Activated CD4-positive, CD25-positive, alpha-beta regulatory T cell (primary cell): ENCODE measurements around the gene CMTM6.
"Not testable (repeated sequence)": the region's sequence is repeated elsewhere in the genome, so short reads cannot be mapped to it uniquely, and the experiment has no call there.

Source experiments
- DNase-seq, 4 experiments: peaks; one replicate each; lab custom pipeline; 2025; lab: John Stamatoyannopoulos, UW

The CMTM6 gene

DNA sequence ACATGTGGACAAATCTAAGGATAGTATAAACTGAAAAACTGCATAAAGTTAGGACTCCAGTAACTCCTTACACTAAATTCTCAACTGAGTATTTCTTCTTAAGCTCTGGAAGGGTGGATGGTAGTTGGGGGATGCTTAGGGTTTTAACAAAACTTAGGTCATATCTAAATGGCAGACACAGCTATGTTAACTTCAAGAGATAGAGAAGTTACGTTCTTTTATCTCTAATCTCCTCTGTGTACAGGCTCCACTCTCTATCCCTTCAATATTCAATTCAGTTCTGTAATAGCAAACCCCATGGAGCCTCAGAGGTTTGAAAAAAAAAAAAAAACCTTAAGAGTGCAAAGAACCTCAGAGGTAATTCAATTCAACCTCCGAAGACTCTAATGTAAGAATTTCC is 3.1 kb downstream of the CMTM6 start:
- DNase-seq = no peak

DNA sequence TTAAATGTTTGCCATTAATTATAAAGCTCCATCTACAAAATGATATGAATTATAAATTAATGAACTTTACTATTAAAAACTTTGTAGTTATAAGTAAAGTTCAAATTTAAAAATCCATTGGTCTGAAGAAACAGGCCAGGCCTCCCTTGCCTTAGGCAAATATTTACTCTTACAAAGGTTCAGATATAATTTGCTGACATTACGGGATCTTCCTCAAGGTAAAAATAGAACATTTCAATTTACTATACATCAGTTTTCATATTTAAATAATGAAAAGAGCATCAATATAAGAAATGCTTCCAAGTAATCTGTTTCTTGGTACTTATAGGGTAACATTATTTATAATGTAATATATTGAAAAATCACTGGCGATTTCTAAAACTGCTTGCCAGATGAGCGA is 3.7 kb downstream of the CMTM6 start:
- DNase-seq = no peak

DNA sequence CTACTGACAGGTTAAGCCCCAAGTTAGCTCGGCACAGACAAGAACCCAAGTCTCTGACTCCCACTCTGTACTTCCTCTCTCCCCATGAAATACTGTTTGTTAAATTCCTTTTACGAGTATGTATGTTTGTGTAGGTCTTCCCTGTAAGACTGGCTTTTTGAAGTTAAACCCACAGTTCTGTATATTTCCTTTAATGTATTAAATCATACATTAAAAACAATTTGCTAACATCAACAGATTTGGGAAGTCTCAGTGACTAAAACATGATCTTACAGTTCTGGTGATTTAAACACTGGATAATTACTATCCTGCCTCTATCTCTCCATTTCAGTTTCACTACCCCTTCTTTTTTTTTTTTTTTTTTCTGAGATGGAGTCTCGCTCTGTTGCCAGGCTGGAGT is 4.4 kb downstream of the CMTM6 start:
- no peak for DNase-seq

DNA sequence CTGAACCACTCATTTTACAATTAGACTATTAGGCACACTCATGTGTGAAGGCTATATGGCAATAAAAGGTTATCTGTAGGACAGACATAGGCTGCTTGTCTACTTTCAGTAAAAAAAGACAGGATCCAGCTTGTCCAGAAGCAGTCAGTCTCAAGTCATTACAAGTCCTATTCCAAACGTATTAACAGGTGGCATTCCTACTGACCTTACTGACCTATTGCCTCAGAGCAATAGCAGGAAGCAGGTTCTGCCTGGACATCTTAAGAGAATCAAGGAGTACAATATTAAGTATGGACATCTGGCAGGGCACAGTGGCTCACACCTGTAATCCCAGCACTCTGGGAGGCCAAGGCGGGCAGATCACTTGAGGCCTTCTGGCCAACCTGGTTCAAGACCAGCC is 7.0 kb downstream of the CMTM6 start:
- no peak for DNase-seq

DNA sequence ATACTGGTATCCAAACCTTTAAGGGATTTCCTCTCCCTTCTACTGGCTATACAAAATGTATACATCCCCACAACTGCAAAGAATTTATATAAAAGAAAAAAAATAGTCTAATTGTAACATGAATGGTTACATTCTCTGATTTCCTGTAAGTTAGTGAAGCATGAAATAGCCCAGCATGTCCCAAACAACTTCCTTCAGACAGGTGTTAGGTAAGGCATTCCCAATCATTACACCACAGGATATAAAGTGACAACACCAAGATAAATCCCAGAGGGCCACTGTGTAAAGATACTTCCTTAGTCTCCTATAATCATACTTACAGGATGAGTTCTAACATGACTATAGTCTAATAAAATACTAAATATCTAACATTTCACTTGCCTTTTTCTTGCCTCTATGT is 7.6 kb downstream of the CMTM6 start:
- DNase-seq = no peak

DNA sequence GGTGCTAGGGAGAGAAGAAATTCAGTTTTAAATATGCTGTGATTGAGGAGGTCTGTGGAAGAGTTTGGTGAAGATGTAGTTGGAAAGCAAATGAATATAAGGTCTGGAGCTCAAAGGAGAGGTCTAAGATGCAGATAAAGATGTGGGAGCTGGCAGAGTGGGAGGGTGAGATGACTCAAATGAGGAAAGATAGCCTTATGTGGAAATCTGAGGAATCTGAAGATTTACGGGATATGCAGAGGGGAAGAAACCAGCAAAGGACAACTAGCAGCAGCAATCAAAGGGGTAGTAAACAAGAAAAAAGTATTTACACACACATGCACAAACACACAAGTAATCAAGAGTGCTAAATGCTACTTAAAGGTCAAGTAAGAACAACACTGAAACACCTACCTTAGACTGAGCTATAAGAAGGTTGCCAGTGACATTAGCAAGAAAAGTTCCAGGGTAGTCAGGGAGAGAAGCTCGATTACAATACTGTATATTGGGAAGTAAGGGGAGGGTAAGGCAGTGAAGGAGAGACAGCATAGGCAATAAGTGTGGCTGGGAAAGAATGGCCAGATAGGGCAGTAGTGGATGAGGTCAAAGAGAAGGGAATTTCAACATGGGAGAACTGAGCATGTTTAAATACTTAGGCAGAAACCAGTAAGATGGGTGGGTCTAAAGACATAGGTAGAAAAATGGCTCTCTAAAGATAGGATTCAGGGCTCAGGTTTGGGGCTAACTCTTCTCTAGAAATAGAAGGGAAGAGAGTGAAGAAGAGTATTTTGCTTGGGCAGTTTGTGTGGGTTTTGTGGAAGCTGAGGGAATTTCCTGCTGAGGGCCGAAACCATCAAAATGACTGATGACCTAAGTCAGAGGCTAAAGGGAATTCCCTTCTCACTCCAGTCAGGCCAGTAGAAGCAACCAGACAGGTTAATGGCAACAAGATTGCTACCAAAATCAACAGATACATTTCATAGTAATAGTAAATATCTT is 8.9 kb downstream of the CMTM6 start:
- no peak for DNase-seq

DNA sequence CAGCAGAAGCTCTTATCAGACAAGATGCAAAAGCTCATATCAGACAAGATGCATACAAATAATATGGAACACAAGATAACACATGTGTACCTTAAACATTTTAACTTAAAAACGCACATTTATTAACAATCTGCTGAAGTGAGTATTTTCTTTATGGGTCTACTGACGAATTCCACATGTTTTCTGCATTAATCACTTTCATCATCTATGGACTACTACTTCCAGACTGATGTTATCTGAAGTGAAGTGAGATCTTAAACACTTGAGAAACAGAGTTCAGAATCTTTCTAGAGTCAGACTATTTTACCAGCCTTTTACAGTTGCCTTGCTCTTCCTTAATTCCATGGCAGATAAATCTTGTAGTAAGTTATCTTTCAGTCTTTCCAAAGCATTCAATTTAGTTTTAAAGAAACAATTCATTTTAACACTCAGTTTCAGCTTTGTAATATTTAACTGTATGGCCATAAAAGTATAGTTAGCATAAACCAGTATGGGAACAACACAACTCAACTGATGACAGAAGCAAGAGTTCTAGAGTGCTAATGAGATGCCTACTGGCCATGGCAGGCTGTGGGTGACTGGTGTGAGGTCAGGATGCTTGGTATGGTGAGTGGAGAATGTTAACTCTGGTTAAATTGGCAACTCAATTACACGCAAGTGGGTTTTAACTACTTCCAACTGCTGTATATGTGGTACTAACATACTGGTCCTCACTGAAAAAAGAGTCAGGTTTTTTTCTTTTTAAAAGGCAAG is 9.8 kb downstream of the CMTM6 start:
- no peak for DNase-seq

DNA sequence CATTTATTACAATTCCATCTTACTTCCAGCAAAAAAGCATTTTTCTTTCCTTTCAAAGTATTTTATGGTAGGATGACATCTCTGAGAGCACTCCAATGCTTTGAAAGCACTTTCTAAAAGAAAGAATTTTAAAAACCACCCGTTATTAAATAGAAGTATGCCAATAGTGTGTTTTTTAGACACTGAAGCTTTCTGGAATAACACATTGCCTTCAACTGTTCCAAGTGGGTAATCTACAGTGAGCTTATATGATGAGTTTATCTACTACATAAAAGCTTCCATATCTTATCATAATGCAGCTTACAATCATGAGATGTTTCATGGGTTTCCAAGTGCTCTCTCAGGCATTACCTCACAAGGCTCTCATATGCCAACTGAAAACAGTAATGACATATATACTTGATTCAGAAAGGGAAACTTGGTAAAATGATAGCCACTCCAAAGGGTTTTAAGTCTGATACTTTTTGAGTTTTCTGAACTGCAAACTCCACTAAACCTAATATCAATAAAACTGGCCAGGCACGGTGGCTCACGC is 14.1 kb downstream of the CMTM6 start:
- no peak for DNase-seq

DNA sequence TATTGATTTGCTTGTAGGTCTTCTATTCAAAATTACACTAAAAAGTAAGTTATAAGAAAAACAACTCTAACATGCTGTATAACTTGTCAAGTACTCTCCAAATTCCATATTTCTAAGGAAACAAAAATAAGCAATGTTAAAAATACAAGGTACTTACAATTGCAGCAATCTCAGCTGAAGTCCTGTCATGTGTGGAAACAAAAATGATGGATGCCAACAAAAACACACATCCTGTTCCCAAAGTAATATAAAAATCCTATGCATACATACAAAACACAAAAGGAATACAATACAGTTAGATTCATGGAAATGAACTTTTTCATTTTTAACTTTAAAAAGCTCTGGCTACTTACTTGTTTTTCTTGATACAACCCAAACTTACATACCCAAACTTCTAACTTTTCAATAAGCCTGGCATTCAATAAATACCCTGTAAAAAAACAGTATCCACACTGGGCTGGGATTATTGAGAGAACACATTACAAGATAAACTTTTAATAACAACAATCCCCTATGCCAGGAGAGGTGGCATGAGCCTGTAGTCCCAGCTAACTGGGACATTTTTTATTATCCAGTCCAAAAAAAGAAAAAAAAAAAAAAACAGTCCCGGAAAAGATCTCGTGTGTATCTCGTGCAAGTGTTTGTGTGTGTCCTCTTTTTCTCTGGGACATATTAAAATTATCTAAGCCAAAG is 14.7 kb downstream of the CMTM6 start:
- no peak for DNase-seq

DNA sequence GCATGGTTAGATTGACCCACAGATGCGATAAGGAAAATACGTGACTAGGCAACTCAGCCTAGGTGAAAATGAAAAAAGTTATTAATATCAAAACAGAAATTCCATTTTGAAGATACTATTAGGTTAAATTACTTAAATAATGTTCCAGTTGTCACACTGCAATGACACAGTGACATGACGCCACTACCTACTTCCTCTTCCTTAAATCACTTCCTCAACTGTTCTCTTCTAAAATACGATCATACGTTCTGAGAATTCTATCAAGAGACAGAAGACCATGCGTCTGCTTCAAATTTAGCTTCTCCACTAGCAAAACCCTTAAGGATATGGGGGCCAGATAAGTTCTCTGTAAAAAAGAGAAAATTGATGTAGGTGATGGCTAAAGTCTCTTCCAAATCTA is 18.2 kb downstream of the CMTM6 start:
- no peak for DNase-seq

DNA sequence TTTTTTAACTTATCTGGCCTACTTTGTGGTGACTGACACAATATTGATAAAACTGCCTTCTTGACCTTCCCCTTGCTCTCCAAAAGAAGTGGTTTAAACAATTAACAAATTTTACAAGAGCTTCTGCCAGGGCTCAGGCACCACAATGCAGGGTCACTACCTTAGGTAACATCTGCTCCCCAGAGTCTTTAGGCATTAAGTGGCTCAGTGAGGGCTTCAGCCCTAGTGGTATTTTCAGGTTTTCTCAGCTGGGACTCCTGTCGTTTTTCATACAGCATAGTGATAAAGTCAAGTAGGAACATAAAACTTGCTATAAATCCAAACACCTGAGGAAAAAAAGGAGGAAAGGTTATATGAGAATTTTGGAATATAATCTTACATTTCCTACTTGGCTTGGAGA is 18.9 kb downstream of the CMTM6 start:
- DNase-seq = no peak

DNA sequence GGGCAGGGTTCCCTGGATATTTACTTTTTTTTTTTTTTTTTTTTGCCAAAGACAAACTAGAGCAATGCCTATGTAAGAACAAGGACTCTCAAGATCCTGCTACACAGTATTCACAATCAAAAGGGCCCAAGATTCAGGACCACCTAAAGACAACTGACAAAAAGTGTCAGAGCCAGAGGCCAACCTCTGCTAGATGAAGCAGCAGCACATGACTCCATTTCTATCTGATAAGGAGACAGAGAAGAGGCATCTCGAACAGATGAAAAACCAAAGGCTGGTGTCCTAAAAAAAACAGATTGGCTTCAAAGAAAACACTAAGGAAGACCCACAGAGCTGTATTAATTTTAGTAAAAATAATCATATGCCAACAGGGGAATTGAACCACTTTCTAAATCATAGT is 20.0 kb downstream of the CMTM6 start:
- DNase-seq = no peak

DNA sequence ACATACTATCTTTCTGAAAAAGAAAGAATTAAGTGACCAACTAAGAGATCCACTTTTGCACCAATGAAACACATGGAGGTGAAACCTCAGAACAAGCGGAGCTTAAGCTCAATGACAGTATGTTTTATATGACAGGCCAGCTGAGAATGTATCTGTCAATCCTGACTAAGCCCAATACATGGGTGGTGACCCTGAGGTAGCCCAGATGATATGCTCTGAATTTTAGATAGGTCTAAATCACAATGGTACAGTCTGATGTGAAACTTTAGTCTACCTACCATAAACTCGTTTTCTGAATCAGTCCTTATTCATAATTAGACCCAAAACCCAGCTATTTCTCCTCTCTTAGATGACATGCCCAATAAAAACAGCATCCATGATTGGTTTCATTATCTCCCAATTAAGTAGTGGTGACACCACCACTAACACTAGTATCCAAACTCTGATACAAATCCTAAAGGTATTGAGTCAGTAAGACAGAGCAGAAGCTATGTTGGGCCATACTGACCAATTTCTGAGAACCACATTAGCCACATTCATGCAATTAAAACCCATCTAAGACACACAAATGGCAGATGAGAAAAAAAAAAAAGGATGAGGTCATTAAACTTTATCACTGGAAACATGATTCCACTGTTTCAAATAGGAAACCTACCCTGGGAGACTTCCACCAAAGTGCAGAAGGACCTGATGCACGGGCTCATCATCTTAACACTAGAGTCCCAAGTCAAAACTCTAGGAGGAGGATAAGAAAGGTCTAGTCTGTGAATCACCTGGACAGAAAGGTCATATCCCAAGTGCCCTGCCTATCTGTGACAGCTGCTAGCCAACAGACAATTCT is 20.6 kb downstream of the CMTM6 start:
- DNase-seq = no peak

DNA sequence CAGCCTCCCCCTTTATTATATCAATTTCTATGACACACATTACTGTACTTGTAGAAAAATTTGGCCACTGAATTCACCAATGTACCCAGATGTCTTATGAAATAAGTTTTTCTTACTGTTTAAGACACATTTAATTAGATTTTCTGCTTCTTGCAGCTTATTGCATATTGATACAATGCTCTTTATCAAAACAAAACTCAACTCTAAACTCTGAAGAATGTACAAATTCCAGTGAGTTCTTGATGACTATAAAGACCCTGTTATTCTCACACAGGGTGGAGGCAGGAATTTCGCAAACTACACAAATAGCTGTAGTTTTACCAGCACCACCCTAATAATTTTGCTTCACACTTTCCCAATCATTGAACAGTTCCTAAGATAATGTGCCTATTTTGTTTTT is 22.0 kb downstream of the CMTM6 start:
- DNase-seq = no peak

DNA sequence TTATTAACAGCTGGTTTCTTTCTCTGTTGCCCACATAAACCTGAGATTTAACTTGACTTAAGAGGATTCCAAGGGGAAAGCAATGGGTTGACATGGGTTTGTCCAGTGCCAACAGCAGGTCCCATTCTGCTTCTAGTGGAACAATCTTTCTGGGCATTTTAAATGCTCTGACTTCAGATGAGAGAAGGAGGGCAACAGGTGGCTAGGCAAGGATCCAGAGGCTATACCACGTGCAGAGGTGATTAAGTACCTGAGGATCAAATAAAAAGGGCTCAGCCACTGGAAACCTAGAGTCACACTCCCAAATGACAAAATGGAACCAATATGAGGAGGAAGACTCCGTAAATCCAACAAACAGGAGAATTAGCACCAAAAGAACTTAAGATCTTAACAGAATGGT is 28.5 kb downstream of the CMTM6 start:
- DNase-seq = no peak

DNA sequence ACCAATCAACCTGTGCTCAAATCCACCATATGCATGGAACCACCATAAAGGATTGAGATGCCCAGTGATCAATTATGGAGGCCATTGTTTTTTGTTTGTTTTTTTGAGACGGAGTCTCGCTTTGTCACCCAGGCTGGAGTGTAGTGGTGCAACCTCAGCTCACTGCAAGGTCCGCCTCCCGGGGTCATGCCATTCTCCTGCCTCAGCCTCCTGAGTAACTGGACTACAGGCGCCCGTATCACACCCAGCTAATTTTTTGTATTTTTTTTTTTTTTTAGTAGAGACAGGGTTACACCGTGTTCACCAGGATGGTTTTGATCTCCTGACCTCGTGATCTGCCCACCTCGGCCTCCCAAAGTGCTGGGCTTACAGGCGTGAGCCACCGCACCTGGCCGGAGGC is 30.5 kb downstream of the CMTM6 start:
- DNase-seq = not testable (repeated sequence)

DNA sequence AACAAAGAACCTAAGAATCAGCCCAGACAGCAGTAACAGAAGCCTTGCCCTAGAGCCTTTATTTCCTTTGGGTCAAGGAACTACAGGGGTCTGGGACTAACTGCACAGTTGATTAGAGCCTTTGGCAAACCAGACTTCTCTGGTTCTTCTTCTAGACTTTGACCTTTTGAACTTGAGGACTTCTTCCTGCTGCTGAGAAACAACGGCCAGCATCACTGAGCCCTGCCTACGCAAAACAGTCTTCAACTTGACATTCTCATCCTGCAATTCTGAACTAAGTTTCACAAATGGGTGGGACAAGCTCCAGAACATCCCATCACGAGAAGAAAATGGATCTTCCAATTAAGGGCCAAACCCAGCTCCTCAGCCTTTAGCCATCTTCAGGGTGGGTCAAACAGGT is 31.4 kb downstream of the CMTM6 start:
- no peak for DNase-seq

DNA sequence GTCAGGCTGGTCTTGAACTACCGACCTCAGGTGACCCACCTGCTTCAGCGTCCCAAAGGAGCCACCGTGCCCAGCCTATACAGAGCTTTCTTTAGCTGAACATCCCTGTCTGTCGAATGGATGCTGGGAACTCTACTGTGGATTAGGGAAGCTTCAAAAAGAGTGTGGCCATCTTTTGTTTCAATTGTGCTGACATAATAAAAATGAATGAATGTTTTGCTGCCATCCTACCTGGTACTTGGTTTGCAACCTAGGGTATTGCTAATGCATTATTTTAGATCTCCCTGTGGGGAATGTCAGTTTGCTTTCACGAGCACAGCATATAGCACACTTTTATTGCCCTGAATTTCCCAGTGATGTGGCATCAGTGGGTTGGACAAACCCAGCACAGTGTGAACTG is 32.3 kb downstream of the CMTM6 start:
- no peak for DNase-seq

DNA sequence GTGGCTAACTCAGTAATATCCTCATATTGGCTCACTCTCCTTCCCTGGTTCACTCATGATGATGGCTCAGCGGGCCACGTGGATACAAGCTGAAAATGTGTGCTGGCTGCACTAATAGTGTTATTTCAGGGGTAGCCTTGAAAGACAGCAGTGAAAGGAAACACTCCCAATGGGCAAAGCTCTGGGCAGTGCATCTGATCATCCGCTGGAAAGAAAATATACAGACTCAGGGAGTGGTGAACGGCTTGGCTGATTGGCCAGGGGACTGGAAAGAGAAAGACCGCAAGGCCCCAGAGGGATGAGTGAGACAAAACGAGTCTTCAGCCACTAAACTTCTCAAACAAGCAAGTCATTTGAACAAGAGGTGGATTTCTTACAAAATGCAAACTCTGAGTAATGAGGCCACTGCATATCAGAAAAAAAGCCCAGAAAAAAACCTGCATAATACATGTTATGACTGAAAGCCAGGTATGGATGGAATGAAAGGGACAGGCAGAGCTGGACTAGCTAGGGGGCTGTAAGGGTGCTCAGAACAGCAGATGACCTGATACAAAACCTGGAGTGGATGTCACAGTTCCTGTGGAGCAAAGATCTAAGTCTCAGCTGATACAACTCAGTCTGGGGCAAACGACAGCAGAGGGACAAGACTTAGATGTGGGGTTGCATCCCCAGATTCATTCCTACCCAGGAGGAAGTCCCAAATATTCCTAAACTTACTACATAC is 33.3 kb downstream of the CMTM6 start:
- no peak for DNase-seq

DNA sequence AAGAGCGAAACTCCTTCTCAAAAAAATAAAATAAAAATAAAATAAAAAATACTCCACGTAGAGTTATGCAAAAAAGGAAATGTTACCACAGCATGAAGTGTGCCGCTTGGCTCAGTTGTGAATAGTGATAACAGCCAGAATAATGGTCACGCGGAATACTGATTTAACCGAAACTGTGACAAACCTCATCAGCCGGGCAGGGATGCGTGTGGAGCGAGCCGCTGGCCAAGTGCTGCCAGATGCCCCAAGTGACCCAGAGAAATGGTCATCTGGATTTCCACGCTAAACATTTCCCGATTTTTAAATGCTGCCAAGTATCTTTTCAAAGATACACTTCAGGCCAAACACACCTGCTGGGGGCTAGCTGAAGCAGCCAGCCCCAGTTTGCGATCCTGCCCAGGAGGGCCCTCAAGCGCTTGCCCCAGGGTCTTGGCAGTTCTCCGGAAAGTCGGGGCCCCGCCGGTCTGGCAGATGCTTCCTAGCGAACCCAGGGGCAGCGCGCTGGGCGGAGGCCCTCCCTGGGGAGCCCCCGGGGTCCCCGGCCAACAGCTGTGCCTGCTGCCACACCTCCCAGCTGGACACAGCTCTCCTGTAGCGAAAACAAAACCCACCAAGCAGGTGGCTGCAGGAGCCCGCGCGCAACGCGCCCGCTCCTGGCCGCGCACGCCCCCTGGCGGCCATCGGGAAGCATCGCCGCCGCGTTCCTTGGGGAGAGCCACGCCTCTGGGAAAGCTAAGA is 35.1 kb downstream of the CMTM6 start:
- DNase-seq = peak; percentile 21 to 64 (median 51)
